ENCODE measurements around the gene ALG1. TPM values are rescaled to one million over a fixed set of nuclear protein-coding genes. Genes with fewer than 3 reads are reported as not detected.
"Not testable (repeated sequence)": the region's sequence is repeated elsewhere in the genome, so short reads cannot be mapped to it uniquely, and the experiment has no call there.

The ALG1 gene
- total RNA-seq, 1 donor: 37.7 TPM

- no peak for TF ChIP-seq CTCF (IDR thresholded peaks at IDR 0.05; ENCODE audit: insufficient read depth, low read length)
- H3K4me3 ChIP-seq (ENCODE audit: low read depth, low read length): no peak overlapping the region
- no peak for DNase-seq (ENCODE audit: low read depth)
Measured at GRCh38 chr16:5044011-5044540, 27.6 kb upstream of the ALG1 start.

DNA sequence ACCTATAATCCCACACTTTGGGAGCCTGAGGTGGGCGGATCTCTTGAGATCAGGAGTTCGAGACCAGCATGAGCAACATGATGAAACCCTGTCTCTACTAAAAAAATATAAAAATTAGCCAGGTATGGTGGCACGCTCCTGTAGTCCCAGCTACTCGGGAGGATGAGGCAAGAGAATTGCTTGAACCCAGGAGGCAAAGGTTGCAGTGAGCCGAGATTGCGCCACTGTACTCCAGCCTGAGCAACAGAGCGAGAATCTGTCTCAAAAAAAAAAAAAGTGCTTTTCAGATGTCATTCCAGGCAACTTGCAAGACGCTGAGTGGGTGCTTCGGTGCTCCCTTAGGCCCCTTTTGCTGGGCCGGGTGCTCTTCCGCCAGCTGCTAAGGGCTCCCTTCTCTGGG, 27.1 kb upstream of the ALG1 start:
- H3K4me3 ChIP-seq (ENCODE audit: low read depth, low read length); DNase-seq (ENCODE audit: low read depth): not testable (repeated sequence)

GRCh38 chr16:5045499-5046115, 26.0 kb upstream of the ALG1 start:
- DNase-seq (ENCODE audit: low read depth): no peak
- no peak overlapping the region for H3K4me3 ChIP-seq (ENCODE audit: low read depth, low read length)
- no peak for TF ChIP-seq CTCF (IDR thresholded peaks at IDR 0.05; ENCODE audit: insufficient read depth, low read length)

- DNase-seq (ENCODE audit: low read depth): no peak
- H3K4me3 ChIP-seq (ENCODE audit: low read depth, low read length): no peak overlapping the region
- no peak for TF ChIP-seq CTCF (IDR thresholded peaks at IDR 0.05; ENCODE audit: insufficient read depth, low read length)
Measured at GRCh38 chr16:5046914-5047313, 24.7 kb upstream of the ALG1 start.

DNA sequence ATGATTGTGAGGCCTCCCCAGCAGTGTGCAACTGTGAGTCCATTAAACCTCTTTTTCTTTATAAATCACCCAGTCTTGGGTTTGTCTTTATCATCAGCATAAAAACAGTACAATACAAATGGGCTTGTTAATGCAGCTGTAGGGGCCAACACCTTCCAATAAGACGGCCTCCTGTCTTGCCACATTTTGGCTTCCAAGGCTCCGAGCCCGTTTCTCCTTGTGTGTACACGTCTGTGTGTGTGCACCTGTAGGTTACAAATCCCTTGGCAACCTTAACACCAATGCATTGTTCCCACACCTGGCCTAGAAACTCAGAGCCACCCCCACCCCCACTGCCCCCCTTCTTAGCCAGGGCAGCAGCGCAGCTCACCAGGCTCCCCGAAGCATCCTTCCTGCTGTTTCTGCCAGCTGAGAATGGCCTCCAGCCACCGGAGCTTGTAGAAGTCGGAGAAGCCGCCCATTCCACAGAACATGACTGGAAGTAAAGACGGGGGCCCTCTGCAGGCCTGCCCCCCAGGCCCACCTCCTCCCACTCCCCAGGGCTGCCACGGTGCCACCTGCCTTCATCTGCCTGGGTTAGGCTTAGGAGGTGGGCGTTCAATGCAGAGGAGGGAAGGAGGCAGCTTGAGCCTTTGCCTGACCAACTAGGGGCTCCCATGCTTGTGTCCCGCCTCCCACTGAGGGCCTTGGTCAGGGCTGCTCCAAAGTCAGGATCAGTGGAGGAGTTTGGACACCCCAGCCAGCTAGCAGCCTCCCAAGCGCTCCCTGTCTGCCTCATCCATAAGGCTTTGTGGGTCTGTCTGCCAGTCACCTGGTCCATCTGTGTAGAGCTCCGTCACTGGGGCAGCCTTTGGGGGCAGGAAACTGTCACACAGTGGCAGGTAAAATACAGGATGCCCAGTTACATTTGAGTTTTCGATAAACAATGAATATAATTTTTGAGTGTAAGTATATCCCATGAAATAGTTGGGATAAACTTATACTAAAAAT, 16.5 kb upstream of the ALG1 start:
- TF ChIP-seq CTCF (IDR thresholded peaks at IDR 0.05; ENCODE audit: insufficient read depth, low read length): no peak
- DNase-seq (ENCODE audit: low read depth): no peak

DNA sequence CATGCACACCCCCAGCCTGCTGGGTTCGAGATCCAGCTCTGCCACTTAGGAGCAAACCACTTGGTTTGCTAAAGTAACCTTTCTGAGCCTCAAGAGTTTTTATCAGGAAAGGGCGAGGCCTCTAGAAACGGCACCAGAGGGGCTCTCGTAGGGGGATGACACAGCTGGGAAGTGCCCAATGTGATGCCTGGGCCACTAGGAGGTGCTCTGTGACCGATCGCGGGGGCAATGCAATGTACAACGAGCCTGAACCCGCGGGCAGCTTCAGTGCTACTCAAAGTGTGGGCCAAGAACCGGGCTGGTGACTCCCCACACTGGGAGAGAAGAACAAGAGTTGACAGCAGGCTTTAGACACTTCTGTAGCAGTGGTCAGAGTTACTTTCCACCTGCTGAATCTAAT, 15.3 kb upstream of the ALG1 start:
- DNase-seq (ENCODE audit: low read depth): no peak
- H3K4me3 ChIP-seq (ENCODE audit: low read depth, low read length): no peak overlapping the region
- peak; percentile 49 for TF ChIP-seq CTCF (IDR thresholded peaks at IDR 0.05; ENCODE audit: insufficient read depth, low read length)

More for the DNA sequence above, 16.5 kb upstream of the ALG1 start:
- no peak overlapping the region for H3K4me3 ChIP-seq (ENCODE audit: low read depth, low read length)

- no peak for DNase-seq (ENCODE audit: low read depth)
- H3K4me3 ChIP-seq (ENCODE audit: low read depth, low read length): no peak overlapping the region
- no peak for TF ChIP-seq CTCF (IDR thresholded peaks at IDR 0.05; ENCODE audit: insufficient read depth, low read length)
Measured at GRCh38 chr16:5058476-5058875, 13.2 kb upstream of the ALG1 start.

Measured in fibroblast of the aortic adventitia (primary cell).